ENCODE measurements around the gene NUP205.

DNA sequence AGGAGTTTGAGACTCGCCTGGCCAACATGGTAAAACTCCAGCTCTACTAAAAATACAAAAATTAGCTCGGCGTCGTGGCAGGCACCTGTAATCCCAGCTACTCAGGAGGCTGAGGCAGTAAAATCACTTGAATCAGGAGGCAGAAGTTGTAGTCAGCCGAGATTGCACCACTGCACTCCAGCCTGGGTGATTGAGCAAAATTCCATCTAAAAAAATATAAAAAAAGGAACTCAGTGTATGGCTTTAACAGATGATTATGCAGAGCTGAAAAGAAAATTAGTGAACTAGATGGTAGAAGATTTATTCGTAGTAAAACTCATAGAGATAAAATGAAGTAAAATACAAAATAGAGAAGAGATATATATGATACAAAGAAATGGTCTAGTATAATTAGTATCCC is 35.2 kb upstream of the NUP205 start:
- TF ChIP-seq, protein P1, sequence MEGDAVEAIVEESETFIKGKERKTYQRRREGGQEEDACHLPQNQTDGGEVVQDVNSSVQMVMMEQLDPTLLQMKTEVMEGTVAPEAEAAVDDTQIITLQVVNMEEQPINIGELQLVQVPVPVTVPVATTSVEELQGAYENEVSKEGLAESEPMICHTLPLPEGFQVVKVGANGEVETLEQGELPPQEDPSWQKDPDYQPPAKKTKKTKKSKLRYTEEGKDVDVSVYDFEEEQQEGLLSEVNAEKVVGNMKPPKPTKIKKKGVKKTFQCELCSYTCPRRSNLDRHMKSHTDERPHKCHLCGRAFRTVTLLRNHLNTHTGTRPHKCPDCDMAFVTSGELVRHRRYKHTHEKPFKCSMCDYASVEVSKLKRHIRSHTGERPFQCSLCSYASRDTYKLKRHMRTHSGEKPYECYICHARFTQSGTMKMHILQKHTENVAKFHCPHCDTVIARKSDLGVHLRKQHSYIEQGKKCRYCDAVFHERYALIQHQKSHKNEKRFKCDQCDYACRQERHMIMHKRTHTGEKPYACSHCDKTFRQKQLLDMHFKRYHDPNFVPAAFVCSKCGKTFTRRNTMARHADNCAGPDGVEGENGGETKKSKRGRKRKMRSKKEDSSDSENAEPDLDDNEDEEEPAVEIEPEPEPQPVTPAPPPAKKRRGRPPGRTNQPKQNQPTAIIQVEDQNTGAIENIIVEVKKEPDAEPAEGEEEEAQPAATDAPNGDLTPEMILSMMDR (IDR thresholded peaks at IDR 0.05) = no peak
- TF ChIP-seq POLR2A (IDR thresholded peaks at IDR 0.05) = no peak

Data from right lobe of liver (tissue), 4 donors.